AG20443 (cell line): ENCODE measurements around the gene SLX9.

Experiments used
- DNase-seq: peaks from one replicate; pipeline ENCODE4 v3.0.0; 2012; ENCODE audit warnings: low spot score, mixed read lengths

The SLX9 gene

DNA sequence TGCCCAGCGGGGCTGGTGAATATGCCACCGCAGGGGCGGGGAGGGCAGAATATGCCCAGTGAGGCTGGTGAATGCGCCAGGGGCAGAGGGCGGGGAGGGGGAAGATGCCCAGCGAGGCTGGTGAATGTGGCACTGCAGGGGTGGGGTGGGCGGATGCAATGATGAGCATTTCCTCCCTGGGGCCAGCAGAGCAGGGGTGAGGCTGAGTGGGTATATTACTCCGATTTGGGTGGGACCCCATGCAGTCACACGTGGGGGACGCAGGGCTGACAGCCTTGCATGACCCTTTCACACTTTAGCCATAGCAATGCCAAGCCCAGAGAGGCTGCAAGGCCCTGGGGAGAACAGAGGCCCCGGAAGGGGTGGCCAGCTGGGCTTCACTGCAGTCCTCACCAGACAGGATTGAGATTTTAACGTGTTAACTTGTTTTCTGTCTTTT lies 9.3 kb upstream of the SLX9 start:
- no peak for DNase-seq

GRCh38 chr21:44931137-44931500 lies 8.7 kb upstream of the SLX9 start:
- peak; percentile 62 for DNase-seq

GRCh38 chr21:44931501-44932407 lies 8.1 kb upstream of the SLX9 start:
- DNase-seq: no peak

GRCh38 chr21:44932408-44933181 lies 7.2 kb upstream of the SLX9 start:
- DNase-seq: peak; percentile 83

GRCh38 chr21:44933199-44933917 lies 6.5 kb upstream of the SLX9 start:
- no peak for DNase-seq

DNA sequence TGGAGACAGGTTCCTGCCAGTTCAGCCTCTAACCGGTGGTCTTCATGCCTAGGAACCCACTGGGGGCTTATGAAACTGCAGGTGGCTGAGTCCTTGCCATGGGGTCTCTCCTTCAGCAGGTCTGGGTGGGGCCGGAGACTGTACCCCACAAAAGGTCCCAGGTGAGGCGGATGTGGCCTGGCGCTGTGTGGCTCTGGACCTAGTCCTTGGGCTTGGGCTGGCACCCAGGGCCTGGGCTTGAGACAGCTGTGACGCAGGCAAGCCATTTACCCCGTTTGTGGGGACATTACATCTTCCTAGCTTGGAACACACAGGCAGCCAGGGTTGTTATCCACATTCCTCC lies 5.9 kb upstream of the SLX9 start:
- DNase-seq: no peak

- DNase-seq: no peak
Measured at GRCh38 chr21:44934276-44934675, 5.6 kb upstream of the SLX9 start.

GRCh38 chr21:44934797-44935532 lies 4.9 kb upstream of the SLX9 start:
- no peak for DNase-seq

DNA sequence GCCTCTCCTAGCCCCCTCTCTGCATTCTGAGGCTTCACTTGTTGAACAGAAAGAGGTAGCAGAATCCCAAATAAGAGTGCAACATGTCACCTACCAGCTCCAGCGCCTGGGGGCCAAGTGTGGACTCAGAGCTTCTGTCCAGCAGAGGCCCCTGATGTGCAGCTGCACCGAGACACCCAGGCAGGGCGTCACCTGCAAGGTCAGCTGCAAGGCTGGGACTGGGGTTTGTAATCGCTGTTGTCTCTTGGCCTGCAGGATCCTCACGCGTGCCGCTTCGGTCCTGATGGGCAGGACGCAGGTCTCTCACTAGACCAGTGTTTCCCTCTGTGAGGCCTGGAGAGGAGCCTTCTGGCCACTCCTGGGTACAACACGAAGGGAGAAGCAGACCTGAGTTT lies 4.3 kb upstream of the SLX9 start:
- DNase-seq: no peak

DNA sequence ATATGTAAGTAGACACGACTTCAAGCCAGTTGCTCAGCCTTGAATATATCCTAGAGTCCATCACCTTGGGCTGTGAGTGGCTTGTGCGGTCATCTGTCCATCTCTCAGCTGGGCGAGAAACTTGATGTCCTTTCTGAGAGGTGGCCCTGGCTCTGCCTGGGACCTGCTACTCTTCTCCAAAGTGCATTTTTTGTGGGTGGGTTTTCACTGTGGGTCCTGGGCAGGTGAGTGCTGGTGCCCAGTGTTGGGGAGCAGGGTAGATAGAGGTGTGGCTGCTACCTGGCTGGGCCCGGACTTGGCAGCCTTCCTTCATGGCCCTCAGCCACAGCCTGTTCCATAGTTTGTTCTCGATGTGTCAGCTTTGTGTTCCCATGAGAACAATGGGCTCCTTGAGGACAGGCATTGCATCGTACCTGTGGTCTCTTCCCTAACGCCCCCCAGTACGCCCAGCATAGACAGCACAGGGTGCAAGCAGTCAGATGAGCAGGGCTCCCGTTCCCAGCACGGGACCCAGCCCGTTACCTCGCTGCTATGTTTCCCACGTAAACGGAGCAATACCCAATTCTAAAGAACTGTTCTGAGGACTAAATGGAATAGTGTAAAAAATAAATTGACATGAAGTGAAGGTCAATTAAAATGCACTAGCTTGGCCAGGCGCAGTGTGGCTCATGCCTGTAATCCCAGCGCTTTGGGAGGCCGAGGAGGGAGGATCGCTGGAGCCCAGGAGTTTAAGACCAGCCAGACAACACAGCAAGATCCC lies 877 bp upstream of the SLX9 start:
- no peak for DNase-seq

- peak; percentile 44 for DNase-seq
Measured at GRCh38 chr21:44940116-44940631, 345 bp downstream of the SLX9 start.

GRCh38 chr21:44941567-44941966 lies 1.7 kb downstream of the SLX9 start:
- no peak for DNase-seq

- DNase-seq: no peak
Measured at GRCh38 chr21:44942566-44942965, 2.7 kb downstream of the SLX9 start.

GRCh38 chr21:44943005-44943685 lies 3.3 kb downstream of the SLX9 start:
- no peak for DNase-seq

DNA sequence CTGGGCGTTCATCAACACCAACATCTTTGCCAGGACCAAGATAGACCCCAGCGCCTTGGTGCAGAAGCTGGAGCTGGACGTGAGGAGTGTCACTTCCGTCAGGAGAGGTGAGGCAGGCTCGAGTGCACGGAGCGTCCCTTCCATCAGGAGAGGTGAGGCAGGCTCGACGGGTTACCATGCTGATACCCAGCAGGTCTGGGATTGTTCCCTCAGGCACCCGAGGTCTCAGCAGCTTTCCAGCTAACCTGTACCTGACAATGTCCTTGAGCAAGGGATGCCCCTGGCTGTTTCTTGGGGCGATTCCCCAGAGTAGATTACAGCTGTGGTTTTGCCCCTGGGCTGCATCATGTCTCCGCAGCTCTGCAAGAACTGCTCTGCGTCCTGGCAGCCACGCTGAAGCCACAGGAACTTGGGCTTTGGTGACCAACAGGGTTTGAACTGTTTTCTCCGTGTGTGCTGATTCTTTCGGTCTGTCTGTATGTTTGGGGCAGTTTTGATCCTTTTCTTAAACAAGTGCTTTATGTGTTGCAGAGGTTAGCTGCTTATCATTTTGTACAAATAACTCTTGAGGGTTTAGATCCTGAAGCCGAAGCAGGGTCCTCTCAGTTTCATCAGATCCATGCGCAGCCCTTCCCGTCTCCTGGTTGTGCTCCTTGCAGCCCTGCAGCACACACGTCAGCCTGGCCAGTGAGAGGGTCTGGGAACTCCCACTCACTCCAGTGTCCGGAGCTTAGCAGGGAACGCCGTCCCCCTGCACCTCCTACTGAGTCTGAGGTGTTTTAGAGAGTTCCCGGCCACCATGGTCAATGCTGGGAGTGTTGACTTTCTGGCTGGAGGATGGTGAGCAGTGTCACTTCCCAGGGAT lies 4.1 kb downstream of the SLX9 start:
- DNase-seq: no peak

DNA sequence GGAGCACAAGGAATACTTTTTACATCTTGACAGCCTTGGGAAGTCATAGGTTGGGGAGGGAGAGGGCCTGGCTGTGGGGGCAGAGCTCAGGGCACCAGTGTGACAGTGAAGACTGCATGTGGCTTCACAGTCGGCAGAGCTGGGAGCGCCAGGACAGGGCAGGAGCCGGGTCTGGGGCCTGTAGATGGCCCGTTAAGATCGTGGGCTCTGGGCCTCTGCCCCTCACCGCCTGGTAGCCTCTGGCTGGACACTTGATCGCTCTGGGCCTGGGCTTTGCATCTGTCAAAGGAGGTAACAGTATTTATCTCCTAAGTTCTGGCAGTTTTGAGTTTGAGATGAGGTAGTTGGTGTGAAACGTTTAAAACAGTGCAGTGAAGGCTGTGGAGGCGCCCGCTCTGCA lies 4.8 kb downstream of the SLX9 start:
- no peak for DNase-seq

DNA sequence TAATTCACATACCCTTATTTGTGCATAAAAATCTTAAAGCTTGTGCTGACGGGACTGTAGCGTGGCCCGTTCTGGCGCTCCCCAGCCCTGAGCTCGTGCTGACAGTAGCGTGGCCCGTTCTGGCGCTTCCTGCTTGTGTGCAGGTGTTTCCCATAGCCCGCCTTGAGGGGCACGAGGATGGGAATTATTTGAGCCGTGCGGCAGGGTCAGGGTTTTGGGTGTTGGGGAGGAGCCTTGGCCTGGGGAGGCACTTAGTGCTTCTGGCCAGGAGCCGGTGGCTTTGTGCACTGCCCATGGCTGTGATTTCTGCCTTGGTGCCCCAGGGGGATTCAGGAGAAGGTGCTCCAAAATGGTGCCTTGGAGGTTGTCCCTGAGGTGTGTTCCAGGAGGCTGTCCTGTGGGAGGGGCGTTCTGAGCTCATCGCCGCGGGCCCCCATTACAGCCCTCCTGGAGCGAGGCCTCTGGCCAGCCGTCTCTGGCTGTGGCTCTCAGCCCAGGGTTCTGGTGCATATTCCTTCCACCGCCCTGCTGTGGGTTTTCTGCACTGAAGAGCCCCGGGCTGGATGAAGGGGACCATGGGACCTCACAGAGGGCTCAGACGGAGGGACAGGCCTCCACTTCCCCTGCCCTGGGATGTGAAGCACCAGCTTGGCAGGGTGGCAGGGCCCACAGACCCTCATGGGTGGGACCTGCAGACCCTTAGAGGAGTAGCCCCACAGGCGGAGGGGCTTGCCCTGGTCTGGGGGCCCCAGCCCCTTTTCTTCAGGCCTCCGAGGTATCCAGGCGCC lies 6.6 kb downstream of the SLX9 start:
- no peak for DNase-seq

- no peak for DNase-seq
Measured at GRCh38 chr21:44947111-44947929, 7.5 kb downstream of the SLX9 start.
